C4-2B (cell line): ENCODE data around the gene PRM3.
"Not testable (repeated sequence)": the region's sequence is repeated elsewhere in the genome, so short reads cannot be mapped to it uniquely, and the experiment has no call there.

Experiments
- H3K27ac ChIP-seq: fragments of 450-650 bp; 2 replicates; pipeline ENCODE4 v1.5.1; 2017
- CTCF ChIP-seq: fragments of 450-650 bp; conservative IDR thresholded peaks from 2 replicates; pipeline ENCODE4 v1.5.1; 2017; ENCODE audit warnings: mild to moderate bottlenecking
- ZFX ChIP-seq: fragments of 450-650 bp; IDR thresholded peaks from 2 replicates; pipeline ENCODE4 v1.6.1; 2017

The PRM3 gene

DNA sequence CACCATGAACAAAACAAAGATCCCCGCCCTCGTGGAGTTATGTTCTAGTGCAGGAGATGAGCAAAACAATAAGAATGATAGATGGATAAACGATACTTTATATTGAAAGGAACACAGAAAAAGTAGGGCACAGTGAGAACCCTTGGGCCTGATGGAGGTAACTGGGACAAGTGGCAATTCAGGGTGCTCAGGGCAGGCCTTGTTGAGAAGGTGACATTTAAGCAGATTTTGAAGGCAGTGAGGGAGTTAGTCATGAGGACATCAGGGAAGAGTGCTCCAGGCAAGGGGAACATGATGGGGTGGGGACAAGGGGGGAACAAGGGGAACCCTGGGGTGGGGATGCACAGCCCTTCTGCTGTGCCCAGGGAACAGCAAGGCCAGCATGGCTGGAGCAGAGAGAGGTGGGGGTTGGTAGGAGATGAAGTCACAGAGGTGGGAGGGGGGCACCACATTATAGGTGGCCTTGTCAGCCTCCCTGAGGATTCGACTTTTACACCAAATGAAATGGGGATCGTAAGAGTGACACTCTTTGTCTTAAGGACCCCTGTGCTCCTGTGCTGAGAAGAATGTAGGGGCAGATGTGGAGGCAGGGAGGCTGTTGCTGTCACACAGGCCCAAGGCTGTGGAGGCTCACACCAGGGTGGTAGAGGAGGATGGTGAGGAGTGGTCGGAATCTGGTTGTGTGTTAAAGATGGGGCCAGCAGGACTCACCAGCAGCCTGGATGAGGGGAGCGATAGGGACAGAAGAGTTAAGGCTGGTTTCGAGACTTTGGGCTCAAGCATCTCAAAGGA is 16.9 kb upstream of the PRM3 start:
- TF ChIP-seq ZFX (no peak), CTCF (no peak)
- no peak overlapping the region for H3K27ac ChIP-seq

- H3K27ac ChIP-seq = not testable (repeated sequence)
Measured at GRCh38 chr16:11289696-11290095, 16.3 kb upstream of the PRM3 start.

- no peak for TF ChIP-seq ZFX
- no peak for TF ChIP-seq CTCF
- no peak overlapping the region for H3K27ac ChIP-seq
Measured at GRCh38 chr16:11289202-11289601, 15.8 kb upstream of the PRM3 start.

DNA sequence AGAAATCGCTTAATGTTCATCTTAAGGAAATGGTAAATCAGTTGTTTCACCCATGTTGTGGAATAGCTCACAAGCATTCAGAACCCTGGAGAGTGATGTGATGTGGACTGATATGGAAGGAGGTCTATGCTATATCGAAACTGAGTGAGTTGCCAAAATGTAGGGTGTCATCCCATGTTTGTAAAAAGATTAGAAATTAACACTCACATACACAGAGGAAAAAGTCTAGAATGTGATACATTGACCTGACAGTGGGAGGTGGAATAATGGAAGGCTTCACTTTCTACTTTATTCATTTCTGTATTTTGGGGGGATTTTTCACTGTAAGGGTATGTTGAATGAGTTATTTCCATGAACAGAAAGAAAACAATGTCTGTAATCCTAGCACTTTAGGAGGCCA is 12.4 kb upstream of the PRM3 start:
- TF ChIP-seq ZFX (no peak), CTCF (no peak)
- no peak overlapping the region for H3K27ac ChIP-seq

GRCh38 chr16:11283820-11284248 is 10.4 kb upstream of the PRM3 start:
- TF ChIP-seq ZFX = no peak
- no peak for TF ChIP-seq CTCF
- H3K27ac ChIP-seq = no peak overlapping the region

- H3K27ac ChIP-seq = no peak within 1 kb of the TSS
- TF ChIP-seq CTCF = no peak
Measured at GRCh38 chr16:11280616-11281522, 7.4 kb upstream of the PRM3 start, which contains the start of gene PRM1. Gene PRM1 (minus strand): TSS chr16:11281330. CDS start chr16:11281238, 92 bp downstream.

DNA sequence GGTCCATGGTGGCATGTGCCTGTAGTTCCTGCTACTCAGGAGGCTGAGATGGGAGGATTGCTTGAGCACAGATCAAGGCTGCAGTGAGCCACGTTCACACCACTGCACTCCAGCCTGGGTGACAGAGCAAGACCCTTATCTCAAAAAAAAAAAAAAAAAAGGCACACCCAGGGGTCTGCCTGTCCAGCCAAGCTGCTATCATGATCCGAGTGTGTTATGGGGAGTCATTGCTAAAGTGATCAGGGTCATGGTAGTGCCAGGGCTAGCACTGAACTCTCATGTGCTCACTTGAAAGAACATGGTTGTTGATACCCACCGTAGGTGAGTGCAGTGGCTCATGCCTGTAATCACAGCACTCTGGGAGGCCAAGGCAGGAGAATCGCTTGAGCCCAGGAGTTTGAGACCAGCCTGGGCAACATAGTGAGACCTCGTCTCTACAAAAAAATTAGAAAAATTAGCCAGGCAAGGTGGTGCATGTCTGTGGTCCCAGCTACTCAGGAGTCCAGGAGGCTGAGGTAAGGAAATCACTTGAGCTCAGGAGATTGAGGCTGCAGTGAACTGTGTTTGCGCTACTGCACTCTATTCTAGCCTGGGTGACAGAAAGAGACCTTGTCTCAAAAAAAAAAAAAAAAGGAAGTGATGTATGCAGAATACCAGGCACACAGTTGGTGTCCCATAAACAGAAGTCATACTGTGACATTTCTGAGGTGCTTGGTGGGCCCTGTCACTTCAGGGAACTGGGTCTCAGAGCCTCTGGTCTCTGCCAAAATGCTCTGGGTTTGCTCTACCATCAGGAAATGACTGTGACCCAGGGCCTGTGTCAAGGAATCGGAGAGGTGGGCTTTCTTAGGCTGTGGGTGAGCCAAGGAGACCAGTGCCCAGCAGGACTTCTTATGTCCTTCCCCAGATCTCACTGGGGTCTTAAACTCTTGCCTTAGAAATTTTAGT is 5.5 kb upstream of the PRM3 start:
- TF ChIP-seq CTCF (no peak), ZFX (no peak)
- H3K27ac ChIP-seq = no peak overlapping the region
